Endodermal cell (in vitro differentiated cells): Measurements from ENCODE around the gene TFPT. TPM values are rescaled to one million over a fixed set of nuclear protein-coding genes. Genes with fewer than 3 reads are reported as not detected.
A peak's percentile ranks its signal among the peaks of the same experiment; 100 is the strongest.

Experiments
- DNase-seq: peaks from one replicate; pipeline ENCODE4 v3.0.0-alpha.2; 2017
- H3K27ac ChIP-seq: 2 replicates; pipeline ENCODE4 v1.5.1; 2013; ENCODE audit warnings: mild to moderate bottlenecking, low read depth, low read length, moderate library complexity
- H3K27me3 ChIP-seq: 2 replicates; pipeline ENCODE4 v1.6.1; 2013; ENCODE audit warnings: mild to moderate bottlenecking, low read length, moderate library complexity; ENCODE audit not compliant: insufficient read depth, control insufficient read depth, poor library complexity, severe bottlenecking
- H3K36me3 ChIP-seq: 2 replicates; pipeline ENCODE4 v1.7.0; 2013; ENCODE audit warnings: mild to moderate bottlenecking, low read length, moderate library complexity; ENCODE audit not compliant: control insufficient read depth, insufficient read depth
- H3K4me1 ChIP-seq: one replicate; pipeline ENCODE4 v1.7.0; 2013; ENCODE audit warnings: low read length; ENCODE audit not compliant: control insufficient read depth, insufficient read depth
- H3K4me3 ChIP-seq: 2 replicates; pipeline ENCODE4 v1.5.1; 2013; ENCODE audit warnings: mild to moderate bottlenecking, low read length, moderate library complexity
- H3K9ac ChIP-seq: 2 replicates; pipeline ENCODE4 v1.6.1; 2013; ENCODE audit warnings: mild to moderate bottlenecking, low read length, moderate library complexity; ENCODE audit not compliant: poor library complexity, severe bottlenecking; ENCODE audit errors: extremely low read depth
- H3K9me3 ChIP-seq: 2 replicates; pipeline ENCODE4 v1.6.1; 2013; ENCODE audit warnings: mild to moderate bottlenecking, low read length, moderate library complexity; ENCODE audit not compliant: control insufficient read depth
- H3K27ac Mint-ChIP-seq: 2 replicates; pipeline ENCODE4 v1.8.0; 2020; ENCODE audit warnings: mixed read lengths
- H3K27me3 Mint-ChIP-seq: 2 replicates; pipeline ENCODE4 v1.8.0; 2021; ENCODE audit warnings: mild to moderate bottlenecking, mixed read lengths; ENCODE audit not compliant: insufficient read depth
- H3K36me3 Mint-ChIP-seq: 2 replicates; pipeline ENCODE4 v1.8.0; 2020; ENCODE audit warnings: low read depth, mixed read lengths
- H3K4me1 Mint-ChIP-seq: 2 replicates; pipeline ENCODE4 v1.8.0; 2020; ENCODE audit warnings: mixed read lengths
- H3K4me3 Mint-ChIP-seq: 2 replicates; pipeline ENCODE4 v1.8.0; 2020; ENCODE audit warnings: mild to moderate bottlenecking, moderate library complexity, mixed read lengths
- H3K9me3 Mint-ChIP-seq: 2 replicates; pipeline ENCODE4 v1.8.0; 2020; ENCODE audit warnings: mild to moderate bottlenecking, mixed read lengths
- CTCF ChIP-seq: fragments of 200-600 bp; sonication (generic); conservative IDR thresholded peaks from 2 replicates; pipeline ENCODE4 v1.5.0; 2021; ENCODE audit warnings: antibody characterized with exemption, mild to moderate bottlenecking
- WGBS, 2 experiments: methylation state at CpG; one replicate each; pipeline versions ENCODE4 v1.1.5 to v1.1.7; 2013; ENCODE audit warnings: missing lambda C conversion rate in 2 of 2, mixed read lengths in 1 of 2; ENCODE audit not compliant: insufficient coverage in 1 of 2, insufficient read length in 1 of 2; 5-methylcytosine and 5-hydroxymethylcytosine counted together
- total RNA-seq, 2 donors: library from RNA; stranded (reverse); fragmentation: NEBNext Ultra II Directional in 1 of 2; extraction: Animal tissue kit (Norgen Biotek cat#: 25700) in 1 of 2; gene quantifications; 2 replicates in 1 of 2; 3 replicates in 1 of 2; pipeline ENCODE4 v1.2.1, GENCODE V29; 2021

The TFPT gene
- total RNA-seq, 2 donors from 2014 or later: 19.5 to 21.6 TPM

GRCh38 chr19:54158812-54159351 lies 43.4 kb upstream of the TFPT start:
- Histone ChIP-seq H3K4me3 (peak overlapping the region; percentile 99), H3K9ac (peak overlapping the region; percentile 75), H3K4me1 (no peaks in the 10 kb centered on the region), H3K27me3 (no peaks in the 10 kb centered on the region), H3K27ac (peak overlapping the region; percentile 89), H3K36me3 (peaks cover 31% of the 10 kb centered on the region), H3K9me3 (no peaks in the 10 kb centered on the region)
- Mint-ChIP-seq H3K4me3 (peak overlapping the region; percentile 91), H3K27ac (peak overlapping the region; percentile 98), H3K27me3 (peaks cover 14% of the 10 kb centered on the region), H3K36me3 (peaks cover 32% of the 10 kb centered on the region), H3K4me1 (peaks cover 7% of the 10 kb centered on the region), H3K9me3 (no peaks in the 10 kb centered on the region)
- WGBS, 2 experiments: 32 to 46% methylated on average over 7 to 19 of the region's 19 CpGs
- no peak for DNase-seq
- no peak for TF ChIP-seq CTCF

GRCh38 chr19:54156953-54157352 lies 41.5 kb upstream of the TFPT start:
- Histone ChIP-seq H3K27ac (no peak overlapping the region), H3K9ac (no peak overlapping the region), H3K9me3 (no peaks in the 10 kb centered on the region), H3K36me3 (peaks cover 49% of the 10 kb centered on the region), H3K4me1 (no peaks in the 10 kb centered on the region), H3K4me3 (no peak overlapping the region), H3K27me3 (no peaks in the 10 kb centered on the region)
- TF ChIP-seq CTCF: no peak
- no peak overlapping the region for H3K4me3 Mint-ChIP-seq
- H3K9me3 Mint-ChIP-seq: no peaks in the 10 kb centered on the region
- WGBS, 2 experiments: 95 to 96% methylated on average over 2 to 3 of the region's 3 CpGs
- peaks cover 42% of the 10 kb centered on the region for H3K36me3 Mint-ChIP-seq
- H3K27ac Mint-ChIP-seq: peak overlapping the region; percentile 24
- peaks cover 7% of the 10 kb centered on the region for H3K4me1 Mint-ChIP-seq
- no peak for DNase-seq
- H3K27me3 Mint-ChIP-seq: no peaks in the 10 kb centered on the region

- Histone ChIP-seq H3K27me3 (no peaks in the 10 kb centered on the region), H3K4me3 (no peak overlapping the region), H3K27ac (no peak overlapping the region), H3K36me3 (peaks cover 54% of the 10 kb centered on the region), H3K9me3 (no peaks in the 10 kb centered on the region), H3K9ac (no peak overlapping the region), H3K4me1 (no peaks in the 10 kb centered on the region)
- H3K4me1 Mint-ChIP-seq: peaks cover 7% of the 10 kb centered on the region
- H3K9me3 Mint-ChIP-seq: no peaks in the 10 kb centered on the region
- peaks cover 47% of the 10 kb centered on the region for H3K36me3 Mint-ChIP-seq
- no peak for DNase-seq
- H3K27ac Mint-ChIP-seq: no peak overlapping the region
- H3K27me3 Mint-ChIP-seq: no peaks in the 10 kb centered on the region
- 93% methylated on average over 9 to 11 of the region's 11 CpGs for WGBS, 2 experiments
- TF ChIP-seq CTCF: no peak
- H3K4me3 Mint-ChIP-seq: no peak overlapping the region
Observed at GRCh38 chr19:54156490-54156889, 41.0 kb upstream of the TFPT start.
